GM12878 (cell line): ENCODE results near the gene CCR7. TPM values are rescaled to one million over a fixed set of nuclear protein-coding genes. Genes with fewer than 3 reads are reported as not detected.

Source experiments
- ATAC-seq: fragments of 200-7000 bp; cut with Tn5 transposase; 3 replicates; pipeline ENCODE4 v1.9.1; 2020; ENCODE audit warnings: mild to moderate bottlenecking, moderate library complexity
- BruUV-seq: library from RNA; stranded (reverse); fragments of 400-500 nt; replicated peaks from 2 replicates; lab custom pipeline; 2021; lab: Mats Ljungman, UMichigan
- CTCF ChIA-PET: fragments of 300-600 bp; sonication (Branson Sonifier 250); formaldehyde crosslinking; extraction: SDS; loops from one replicate; lab custom pipeline; 2021; ENCODE audit warnings: inconsistent platforms; lab: Yijun Ruan, JAX
- POLR2A ChIA-PET: fragments of 350-600 bp; formaldehyde crosslinking; extraction: SDS; loops from one replicate; lab custom pipeline; 2021; ENCODE audit warnings: inconsistent platforms; lab: Charles Lee
- RAD21 ChIA-PET: fragments of 300-600 bp; sonication (Branson Sonifier 250); formaldehyde crosslinking; loops from one replicate; lab custom pipeline; 2023; ENCODE audit warnings: antibody characterized with exemption; ENCODE audit not compliant: unreplicated experiment; lab: Charles Lee
- SMC1A ChIA-PET: fragments of 300-600 bp; sonication (Branson Sonifier 250); formaldehyde crosslinking; loops from one replicate; lab custom pipeline; 2023; ENCODE audit not compliant: unreplicated experiment, uncharacterized antibody; lab: Charles Lee
- DNase-seq: peaks from one replicate; pipeline ENCODE4 v3.0.0-alpha.2; 2011; ENCODE audit warnings: low read depth, low spot score
- FAIRE-seq: peaks from 3 replicates; lab custom pipeline; 2011; peaks lifted over from hg19 to GRCh38; lab: Jason Lieb, UNC
- H2AFZ ChIP-seq: 2 replicates; pipeline ENCODE4 v1.6.0; 2011; ENCODE audit warnings: low read depth, low read length, control low read depth; ENCODE audit not compliant: control insufficient read depth
- H3K27ac ChIP-seq: 2 replicates; pipeline ENCODE4 v1.5.1; 2011; ENCODE audit warnings: control low read depth; ENCODE audit not compliant: control insufficient read depth, insufficient read depth
- H3K27me3 ChIP-seq, 2 experiments: replicated peaks in 1 of 2; 2 replicates each; pipeline versions ENCODE4 v1.6.0 to v1.6.1; 2011; ENCODE audit warnings: low read length in 1 of 2; ENCODE audit not compliant: control insufficient read depth in 2 of 2, insufficient read depth in 2 of 2
- H3K36me3 ChIP-seq, 2 experiments: 2 replicates each; pipeline ENCODE4 v1.5.1; 2011; ENCODE audit warnings: low read length in 1 of 2; ENCODE audit not compliant: control insufficient read depth in 2 of 2, insufficient read depth in 2 of 2
- H3K4me1 ChIP-seq: 2 replicates; pipeline ENCODE4 v1.6.1; 2011; ENCODE audit warnings: mild to moderate bottlenecking, low read length, moderate library complexity, mixed read lengths; ENCODE audit not compliant: control insufficient read depth, insufficient read depth
- H3K4me2 ChIP-seq: 2 replicates; pipeline ENCODE4 v1.6.0; 2011; ENCODE audit warnings: control low read depth; ENCODE audit not compliant: control insufficient read depth, insufficient read depth
- H3K4me3 ChIP-seq: fragments of 200-600 bp; sonication (generic); 2 replicates; pipeline ENCODE4 v1.5.1; 2016
- H3K79me2 ChIP-seq: 2 replicates; pipeline ENCODE4 v1.6.0; 2011; ENCODE audit warnings: low read length; ENCODE audit not compliant: control insufficient read depth, insufficient read depth
- H3K9ac ChIP-seq: 2 replicates; pipeline ENCODE4 v1.8.0; 2011; ENCODE audit warnings: low read length, control low read depth, mixed read lengths; ENCODE audit not compliant: control insufficient read depth, insufficient read depth
- H3K9me3 ChIP-seq: replicated peaks from 3 replicates; pipeline ENCODE4 v1.5.1; 2011; ENCODE audit warnings: mild to moderate bottlenecking, low read length; ENCODE audit not compliant: control insufficient read depth, insufficient read depth
- H4K20me1 ChIP-seq: 2 replicates; pipeline ENCODE4 v1.6.0; 2011; ENCODE audit not compliant: control insufficient read depth, insufficient read depth
- BMI1 ChIP-seq: fragments of 450-650 bp; IDR thresholded peaks from 2 replicates; pipeline ENCODE4 v1.6.1; 2016; ENCODE audit warnings: mild to moderate bottlenecking, moderate library complexity, borderline replicate concordance
- E4F1 ChIP-seq: fragments of 450-650 bp; IDR thresholded peaks from 2 replicates; pipeline ENCODE4 v1.6.1; 2018; ENCODE audit warnings: borderline replicate concordance, mild to moderate bottlenecking; ENCODE audit not compliant: partially characterized antibody
- HDAC6 ChIP-seq: fragments of 200-600 bp; sonication (generic); IDR thresholded peaks from one replicate; pipeline ENCODE4 v1.8.0; 2017; ENCODE audit warnings: antibody characterized with exemption; ENCODE audit not compliant: unreplicated experiment
- HDGF ChIP-seq: fragments of 450-650 bp; IDR thresholded peaks from 2 replicates; pipeline ENCODE4 v1.6.1; 2016; ENCODE audit warnings: antibody characterized with exemption
- NBN ChIP-seq: fragments of 450-650 bp; IDR thresholded peaks from 2 replicates; pipeline ENCODE4 v1.6.1; 2016
- RBBP5 ChIP-seq: fragments of 200-600 bp; sonication (generic); conservative IDR thresholded peaks from 2 replicates; pipeline ENCODE4 v1.6.1; 2016
- WRNIP1 ChIP-seq: IDR thresholded peaks from 2 replicates; pipeline ENCODE4 v1.6.1; 2011; ENCODE audit warnings: low read depth, low read length, improper control_type of control experiment, borderline replicate concordance
- whole genome bisulfite sequencing: methylation state at CpG from one replicate; pipeline ENCODE4 v1.1.6; 2016; ENCODE audit warnings: low lambda C conversion rate; ENCODE audit not compliant: insufficient replicate concordance, insufficient coverage; ENCODE audit errors: missing lambda C conversion rate; 5-methylcytosine and 5-hydroxymethylcytosine counted together
- in situ Hi-C: fragments of 300-500 bp; cut with MboI; formaldehyde crosslinking; loops from 9 replicates; pipeline ENCODE4 v1.14.3; 2018; ENCODE audit warnings: mixed read lengths
- intact Hi-C: fragments of 100-400 bp; cut with micrococcal nuclease; formaldehyde crosslinking; loops from one replicate; pipeline ENCODE4 v1.14.2; 2022; ENCODE audit not compliant: unreplicated experiment
- polyA plus RNA-seq, 11 experiments: library from polyadenylated mRNA; depleted of rRNA in 4 of 11; unstranded in 6 of 11; stranded (reverse) in 5 of 11; fragments of >200 nt; fragmentation: Nextera tagmentation in 4 of 11; fragmentation: Illumina TruSeq in 1 of 11; extraction: Ambion mirVana in 4 of 11; extraction: Trizol in 1 of 11; gene quantifications; 1 replicate in 1 of 11; 2 replicates in 10 of 11; pipeline versions ENCODE4 v1.2.1 to v1.2.3, GENCODE V29; 2011 to 2016; ENCODE audit warnings: inconsistent platforms in 2 of 11, missing spikeins in 2 of 11, low read depth in 1 of 11
- total RNA-seq, 4 experiments: library from RNA; depleted of rRNA in 3 of 4; stranded (reverse); fragments of >200 nt in 3 of 4; fragmentation: Illumina TruSeq in 1 of 4; extraction: Trizol in 1 of 4; gene quantifications; 2 replicates each; pipeline versions ENCODE4 v1.2.1 to v1.2.3, GENCODE V29; 2013 to 2021
- TF ChIP-seq, protein P1 (sequence below): fragments of 450-650 bp; IDR thresholded peaks from 2 replicates; pipeline ENCODE4 v1.6.1; 2017; ENCODE audit warnings: antibody characterized with exemption, mild to moderate bottlenecking, moderate library complexity
- TF ChIP-seq, protein P2 (sequence below): fragments of 450-650 bp; IDR thresholded peaks from 2 replicates; pipeline ENCODE4 v1.6.1; 2017; ENCODE audit warnings: mild to moderate bottlenecking, moderate library complexity
- TF ChIP-seq, protein P3 (sequence below): fragments of 450-650 bp; IDR thresholded peaks from 2 replicates; pipeline ENCODE4 v1.6.1; 2016; ENCODE audit warnings: mild to moderate bottlenecking

CCR7 gene
- total and polyA plus RNA-seq, 10 of the 15 experiments (the other 5 are each of a cell fraction or from before 2014, with no cell fraction given), result 131 to 1,171 (median 260) TPM

DNA sequence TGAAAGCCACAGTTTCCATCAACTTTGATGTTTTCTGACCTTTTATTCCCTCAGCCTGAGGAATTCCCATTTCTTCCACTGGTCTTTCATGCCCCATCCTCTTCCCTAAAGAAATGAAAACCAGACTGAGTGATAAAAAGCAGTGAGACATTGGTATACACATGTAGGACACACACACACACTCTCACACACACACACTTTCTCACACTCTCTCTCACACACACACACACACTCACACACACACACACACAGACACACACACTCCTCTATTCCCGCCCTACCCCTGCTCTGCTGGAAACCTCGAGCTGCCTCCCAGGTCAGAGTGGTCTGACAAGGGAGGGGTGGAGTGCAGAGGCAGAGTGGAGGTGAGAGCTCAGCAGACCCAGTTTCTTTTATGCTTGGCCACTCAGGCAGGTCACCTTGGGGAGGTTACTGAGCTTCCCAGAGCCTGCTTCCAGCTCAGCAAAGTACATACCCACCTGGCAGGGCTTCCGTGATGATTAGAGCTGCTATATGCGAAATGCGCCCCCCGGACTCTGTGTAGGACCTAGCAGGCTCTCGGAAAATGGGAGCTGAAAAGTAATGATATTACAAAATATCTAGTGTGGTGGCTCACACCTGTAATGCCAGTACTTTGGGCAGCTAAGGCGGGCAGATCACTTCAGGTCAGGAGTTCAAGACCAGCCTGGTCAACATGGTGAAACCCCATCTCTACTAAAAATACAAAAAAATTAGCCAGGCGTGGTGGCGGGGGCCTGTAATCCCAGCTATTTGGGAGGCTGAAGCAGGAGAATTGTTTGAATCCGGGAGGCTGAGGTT, 30.7 kb downstream of the CCR7 start:
- Histone ChIP-seq H3K4me3 (no peak overlapping the region), H3K27me3 (no peaks in the 10 kb centered on the region), H2AFZ (no peak overlapping the region), H3K9me3 (no peaks in the 10 kb centered on the region), H3K9ac (no peak overlapping the region), H3K36me3 (no peaks in the 10 kb centered on the region), H3K27ac (no peak overlapping the region), H3K4me2 (no peak overlapping the region), H3K79me2 (no peaks in the 10 kb centered on the region), H4K20me1 (no peaks in the 10 kb centered on the region), H3K4me1 (peaks cover 60% of the 10 kb centered on the region)
- no TSS peak for BruUV-seq
- ATAC-seq (peak; percentile 6; the same call in 2 of the 3 replicates), DNase-seq (no peak), FAIRE-seq (no peak)
- in situ Hi-C loops (loop anchor here (5.0 to 25.0 kb wide), 3 partner anchors 97 to 227 kb away; partner anchors contain the start of genes IGFBP4 and RARA), intact Hi-C loops (loop anchor here (5.0 kb wide), 1 partner anchor 232 kb away; no protein-coding TSS in a partner anchor)
- CTCF ChIA-PET, result interaction anchor here (0.7 to 19.2 kb wide), 23 partner anchors 9 to 1129 kb away, joined by 3 to 318 read pairs (median 21); partner anchors contain the start of genes CCR7, GJD3, IGFBP4 and RARA
- SMC1A ChIA-PET, result interaction anchor here (0.6 to 15.5 kb wide), 30 partner anchors 8 to 268 kb away, joined by 3 to 430 read pairs (median 8); partner anchors contain the start of genes CCR7 and TOP2A
- WGBS, result 76% methylated on average over 11 of the region's 11 CpGs
- RAD21 ChIA-PET, result interaction anchor here (0.8 to 16.5 kb wide), 23 partner anchors 8 to 1153 kb away, joined by 3 to 514 read pairs (median 9); partner anchors contain the start of genes CCR7, GJD3, IGFBP4 and TOP2A
- POLR2A ChIA-PET, result interaction anchor here (0.6 to 7.0 kb wide), 16 partner anchors 8 to 175 kb away, joined by 3 to 63 read pairs (median 4); partner anchors contain the start of genes IGFBP4 and TOP2A
- TF ChIP-seq NBN, result peak; percentile 79
- TF ChIP-seq, protein P1, sequence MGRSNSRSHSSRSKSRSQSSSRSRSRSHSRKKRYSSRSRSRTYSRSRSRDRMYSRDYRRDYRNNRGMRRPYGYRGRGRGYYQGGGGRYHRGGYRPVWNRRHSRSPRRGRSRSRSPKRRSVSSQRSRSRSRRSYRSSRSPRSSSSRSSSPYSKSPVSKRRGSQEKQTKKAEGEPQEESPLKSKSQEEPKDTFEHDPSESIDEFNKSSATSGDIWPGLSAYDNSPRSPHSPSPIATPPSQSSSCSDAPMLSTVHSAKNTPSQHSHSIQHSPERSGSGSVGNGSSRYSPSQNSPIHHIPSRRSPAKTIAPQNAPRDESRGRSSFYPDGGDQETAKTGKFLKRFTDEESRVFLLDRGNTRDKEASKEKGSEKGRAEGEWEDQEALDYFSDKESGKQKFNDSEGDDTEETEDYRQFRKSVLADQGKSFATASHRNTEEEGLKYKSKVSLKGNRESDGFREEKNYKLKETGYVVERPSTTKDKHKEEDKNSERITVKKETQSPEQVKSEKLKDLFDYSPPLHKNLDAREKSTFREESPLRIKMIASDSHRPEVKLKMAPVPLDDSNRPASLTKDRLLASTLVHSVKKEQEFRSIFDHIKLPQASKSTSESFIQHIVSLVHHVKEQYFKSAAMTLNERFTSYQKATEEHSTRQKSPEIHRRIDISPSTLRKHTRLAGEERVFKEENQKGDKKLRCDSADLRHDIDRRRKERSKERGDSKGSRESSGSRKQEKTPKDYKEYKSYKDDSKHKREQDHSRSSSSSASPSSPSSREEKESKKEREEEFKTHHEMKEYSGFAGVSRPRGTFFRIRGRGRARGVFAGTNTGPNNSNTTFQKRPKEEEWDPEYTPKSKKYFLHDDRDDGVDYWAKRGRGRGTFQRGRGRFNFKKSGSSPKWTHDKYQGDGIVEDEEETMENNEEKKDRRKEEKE, result no peak
- TF ChIP-seq WRNIP1, result no peak
- TF ChIP-seq E4F1, result peak; percentile 39
- TF ChIP-seq HDGF, result peak; percentile 89
- TF ChIP-seq, protein P2, sequence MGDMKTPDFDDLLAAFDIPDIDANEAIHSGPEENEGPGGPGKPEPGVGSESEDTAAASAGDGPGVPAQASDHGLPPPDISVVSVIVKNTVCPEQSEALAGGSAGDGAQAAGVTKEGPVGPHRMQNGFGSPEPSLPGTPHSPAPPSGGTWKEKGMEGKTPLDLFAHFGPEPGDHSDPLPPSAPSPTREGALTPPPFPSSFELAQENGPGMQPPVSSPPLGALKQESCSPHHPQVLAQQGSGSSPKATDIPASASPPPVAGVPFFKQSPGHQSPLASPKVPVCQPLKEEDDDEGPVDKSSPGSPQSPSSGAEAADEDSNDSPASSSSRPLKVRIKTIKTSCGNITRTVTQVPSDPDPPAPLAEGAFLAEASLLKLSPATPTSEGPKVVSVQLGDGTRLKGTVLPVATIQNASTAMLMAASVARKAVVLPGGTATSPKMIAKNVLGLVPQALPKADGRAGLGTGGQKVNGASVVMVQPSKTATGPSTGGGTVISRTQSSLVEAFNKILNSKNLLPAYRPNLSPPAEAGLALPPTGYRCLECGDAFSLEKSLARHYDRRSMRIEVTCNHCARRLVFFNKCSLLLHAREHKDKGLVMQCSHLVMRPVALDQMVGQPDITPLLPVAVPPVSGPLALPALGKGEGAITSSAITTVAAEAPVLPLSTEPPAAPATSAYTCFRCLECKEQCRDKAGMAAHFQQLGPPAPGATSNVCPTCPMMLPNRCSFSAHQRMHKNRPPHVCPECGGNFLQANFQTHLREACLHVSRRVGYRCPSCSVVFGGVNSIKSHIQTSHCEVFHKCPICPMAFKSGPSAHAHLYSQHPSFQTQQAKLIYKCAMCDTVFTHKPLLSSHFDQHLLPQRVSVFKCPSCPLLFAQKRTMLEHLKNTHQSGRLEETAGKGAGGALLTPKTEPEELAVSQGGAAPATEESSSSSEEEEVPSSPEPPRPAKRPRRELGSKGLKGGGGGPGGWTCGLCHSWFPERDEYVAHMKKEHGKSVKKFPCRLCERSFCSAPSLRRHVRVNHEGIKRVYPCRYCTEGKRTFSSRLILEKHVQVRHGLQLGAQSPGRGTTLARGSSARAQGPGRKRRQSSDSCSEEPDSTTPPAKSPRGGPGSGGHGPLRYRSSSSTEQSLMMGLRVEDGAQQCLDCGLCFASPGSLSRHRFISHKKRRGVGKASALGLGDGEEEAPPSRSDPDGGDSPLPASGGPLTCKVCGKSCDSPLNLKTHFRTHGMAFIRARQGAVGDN, result 0 out of 2 replicates have a peak, but pooled peaks have one; percentile 37
- no peak for TF ChIP-seq HDAC6
- TF ChIP-seq, protein P3, sequence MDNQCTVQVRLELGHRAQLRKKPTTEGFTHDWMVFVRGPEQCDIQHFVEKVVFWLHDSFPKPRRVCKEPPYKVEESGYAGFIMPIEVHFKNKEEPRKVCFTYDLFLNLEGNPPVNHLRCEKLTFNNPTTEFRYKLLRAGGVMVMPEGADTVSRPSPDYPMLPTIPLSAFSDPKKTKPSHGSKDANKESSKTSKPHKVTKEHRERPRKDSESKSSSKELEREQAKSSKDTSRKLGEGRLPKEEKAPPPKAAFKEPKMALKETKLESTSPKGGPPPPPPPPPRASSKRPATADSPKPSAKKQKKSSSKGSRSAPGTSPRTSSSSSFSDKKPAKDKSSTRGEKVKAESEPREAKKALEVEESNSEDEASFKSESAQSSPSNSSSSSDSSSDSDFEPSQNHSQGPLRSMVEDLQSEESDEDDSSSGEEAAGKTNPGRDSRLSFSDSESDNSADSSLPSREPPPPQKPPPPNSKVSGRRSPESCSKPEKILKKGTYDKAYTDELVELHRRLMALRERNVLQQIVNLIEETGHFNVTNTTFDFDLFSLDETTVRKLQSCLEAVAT, result peak; percentile 22; the same call in 1 of the 2 replicates
- no peak for TF ChIP-seq RBBP5
- 0 out of 2 replicates have a peak, but pooled peaks have one; percentile 29 for TF ChIP-seq BMI1
